GM18873 (cell line): Measurements from ENCODE around the gene KNSTRN.

Experiments used
- ATAC-seq: cut with Tn5 transposase; IDR thresholded peaks from one replicate; pipeline ENCODE4 v1.9.1; 2021; ENCODE audit warnings: mild to moderate bottlenecking, moderate library complexity, moderate number of reproducible peaks; ENCODE audit not compliant: unreplicated experiment, low FRiP score

Gene KNSTRN

DNA sequence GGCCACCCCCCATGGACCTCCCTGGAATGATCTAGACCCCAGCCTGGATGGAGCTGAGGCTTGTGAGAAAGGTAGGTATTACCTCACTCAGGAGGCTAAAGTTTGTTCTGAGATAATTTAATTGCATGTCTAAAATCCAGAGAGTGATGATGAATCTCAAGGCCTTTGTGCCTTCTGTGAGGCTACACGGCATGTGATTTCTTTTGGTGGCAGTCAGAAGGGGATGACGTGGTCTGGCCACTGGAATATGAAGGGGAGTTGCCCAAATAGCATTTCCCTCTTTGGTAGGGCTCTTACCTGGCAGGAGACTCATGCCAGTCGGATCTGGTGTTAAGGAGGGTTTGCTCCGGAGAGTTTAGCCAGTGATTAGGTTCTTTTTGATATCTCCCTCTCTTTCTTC, 60.7 kb downstream of the KNSTRN start:
- no peak for ATAC-seq

GRCh38 chr15:40443846-40444245, 61.3 kb downstream of the KNSTRN start:
- no peak for ATAC-seq
